ENCODE data around the gene SETD1B. TPM values are rescaled to one million over a fixed set of nuclear protein-coding genes. Genes with fewer than 3 reads are reported as not detected.
"Not testable (repeated sequence)": the region's sequence is repeated elsewhere in the genome, so short reads cannot be mapped to it uniquely, and the experiment has no call there.

Gene SETD1B
- total RNA-seq, 2 donors from 2014 or later = 24.6 to 27.5 TPM

- ATAC-seq (no peak), DNase-seq (no peak)
- intact Hi-C loops (cut with DNase I, micrococcal nuclease) = loop anchor here in 1 of 2 donors (5.0 kb wide), 1 partner anchor 81 kb away; no protein-coding TSS in a partner anchor
Observed at GRCh38 chr12:121778567-121779421, 25.0 kb upstream of the SETD1B start.

GRCh38 chr12:121779422-121779895 is 24.4 kb upstream of the SETD1B start:
- intact Hi-C loops (cut with DNase I, micrococcal nuclease) = loop anchor here in 1 of 2 donors (5.0 kb wide), 1 partner anchor 82 kb away; no protein-coding TSS in a partner anchor
- ATAC-seq (no peak), DNase-seq (no peak)

- intact Hi-C loops (cut with DNase I, micrococcal nuclease) = no loop called here
- ATAC-seq (no peak), DNase-seq (no peak)
Observed at GRCh38 chr12:121780429-121780828, 23.4 kb upstream of the SETD1B start.

GRCh38 chr12:121781484-121781997 is 22.3 kb upstream of the SETD1B start:
- no peak for DNase-seq
- no peak for ATAC-seq
- intact Hi-C loops (cut with DNase I, micrococcal nuclease) = no loop called here

- DNase-seq = no peak
- intact Hi-C loops (cut with DNase I, micrococcal nuclease) = no loop called here
Observed at GRCh38 chr12:121781998-121782979, 21.5 kb upstream of the SETD1B start.

GRCh38 chr12:121783766-121784165 is 20.0 kb upstream of the SETD1B start:
- intact Hi-C loops (cut with DNase I, micrococcal nuclease) = no loop called here
- DNase-seq (no peak), ATAC-seq (no peak)

More at GRCh38 chr12:121781998-121782979, 21.5 kb upstream of the SETD1B start:
- ATAC-seq = no peak

GRCh38 chr12:121784460-121784859 is 19.3 kb upstream of the SETD1B start:
- DNase-seq = no peak
- ATAC-seq = peak; percentile 9
- intact Hi-C loops (cut with DNase I, micrococcal nuclease) = no loop called here

GRCh38 chr12:121786440-121786825 is 17.4 kb upstream of the SETD1B start:
- ATAC-seq (peak; percentile 82), DNase-seq (peak; percentile 79 to 88)
- intact Hi-C loops (cut with DNase I, micrococcal nuclease) = no loop called here

GRCh38 chr12:121787063-121788025 is 16.5 kb upstream of the SETD1B start:
- peak in 1 of 2 donors; percentile 54 for DNase-seq
- peak; percentile 20 for ATAC-seq
- intact Hi-C loops (cut with DNase I, micrococcal nuclease) = no loop called here

GRCh38 chr12:121788176-121788818 is 15.5 kb upstream of the SETD1B start:
- DNase-seq (no peak), ATAC-seq (no peak)
- intact Hi-C loops (cut with DNase I, micrococcal nuclease) = no loop called here

GRCh38 chr12:121789233-121789781 is 14.5 kb upstream of the SETD1B start:
- intact Hi-C loops (cut with DNase I, micrococcal nuclease) = no loop called here
- ATAC-seq (no peak), DNase-seq (peak in 1 of 2 donors; percentile 52)

- DNase-seq (peak; percentile 79 to 80), ATAC-seq (no peak)
- intact Hi-C loops (cut with DNase I, micrococcal nuclease) = loop anchor here in 1 of 2 donors (5.0 kb wide), 1 partner anchor 93 kb away; no protein-coding TSS in a partner anchor
Observed at GRCh38 chr12:121789800-121790728, 13.7 kb upstream of the SETD1B start.

GRCh38 chr12:121790785-121791184 is 13.0 kb upstream of the SETD1B start:
- intact Hi-C loops (cut with DNase I, micrococcal nuclease) = loop anchor here in 1 of 2 donors (5.0 kb wide), 1 partner anchor 93 kb away; no protein-coding TSS in a partner anchor
- ATAC-seq, DNase-seq: not testable (repeated sequence)

GRCh38 chr12:121791671-121792551 is 11.9 kb upstream of the SETD1B start:
- DNase-seq (peak; percentile 71 to 79), ATAC-seq (peak; percentile 34)
- intact Hi-C loops (cut with DNase I, micrococcal nuclease) = loop anchor here in 1 of 2 donors (5.0 kb wide), 1 partner anchor 95 kb away; no protein-coding TSS in a partner anchor

Data from left colon (tissue), 2 donors.